K562 (cell line): ENCODE measurements around the gene PGLYRP4. TPM values are rescaled to one million over a fixed set of nuclear protein-coding genes. Genes with fewer than 3 reads are reported as not detected.

Experiments
- ATAC-seq: fragments of 200-7000 bp; cut with Tn5 transposase; 3 replicates; pipeline ENCODE4 v1.9.1; 2020; ENCODE audit warnings: moderate library complexity
- BruUV-seq: library from RNA; stranded (reverse); fragments of 400-500 nt; replicated peaks from 2 replicates; lab custom pipeline; 2021; lab: Mats Ljungman, UMichigan
- CTCF ChIA-PET: fragments of 300-600 bp; formaldehyde crosslinking; extraction: SDS; loops from one replicate; lab custom pipeline; 2021; ENCODE audit warnings: low intra/inter-chr PET ratio; lab: Yijun Ruan, JAX
- POLR2A ChIA-PET: fragments of 300-600, 350-650 bp; sonication (Branson Sonifier 250); formaldehyde crosslinking; extraction: SDS; loops from one replicate; lab custom pipeline; 2021; ENCODE audit warnings: antibody characterized with exemption, inconsistent platforms; lab: Yijun Ruan, JAX
- DNase-seq, 4 experiments: peaks; one replicate each; pipeline versions ENCODE4 v3.0.0 to v3.0.0-alpha.2; 2011 to 2018; ENCODE audit warnings: low spot score in 3 of 4, mixed read lengths in 3 of 4; ENCODE audit errors: extremely low read depth in 1 of 4
- FAIRE-seq: peaks from 2 replicates; lab custom pipeline; 2011; peaks lifted over from hg19 to GRCh38; lab: Jason Lieb, UNC
- H2AFZ ChIP-seq: 2 replicates; pipeline ENCODE4 v1.6.0; 2011; ENCODE audit warnings: low read depth, low read length, control low read depth, inconsistent platforms
- H3K27ac ChIP-seq: fragments of 200-600 bp; 3 replicates; pipeline ENCODE4 v1.8.0; 2011; ENCODE audit warnings: low read depth, mild to moderate bottlenecking, control low read depth, inconsistent platforms, low read length, moderate library complexity, mixed read lengths; ENCODE audit errors: extremely low read depth
- H3K27me3 ChIP-seq, 2 experiments: fragments of 300-600 bp in 1 of 2; 2 replicates in 1 of 2; 3 replicates in 1 of 2; pipeline versions ENCODE4 v1.6.0 to v1.8.0; 2011; ENCODE audit warnings: inconsistent platforms in 2 of 2, low read length in 2 of 2, mild to moderate bottlenecking in 1 of 2, mixed read lengths in 1 of 2, moderate library complexity in 1 of 2; ENCODE audit not compliant: control insufficient read depth in 2 of 2, insufficient read depth in 2 of 2
- H3K36me3 ChIP-seq: fragments of 300-600 bp; 3 replicates; pipeline ENCODE4 v1.8.0; 2011; ENCODE audit warnings: mild to moderate bottlenecking, low read length, inconsistent platforms; ENCODE audit not compliant: control insufficient read depth, insufficient read depth
- H3K4me1 ChIP-seq, 2 experiments: fragments of 200-600 bp in 1 of 2; replicated peaks in 1 of 2; 2 replicates in 1 of 2; 3 replicates in 1 of 2; pipeline versions ENCODE4 v1.5.1 to v1.8.0; 2011; ENCODE audit warnings: inconsistent platforms in 2 of 2, low read length in 2 of 2, mild to moderate bottlenecking in 1 of 2, mixed read lengths in 1 of 2, moderate library complexity in 1 of 2; ENCODE audit not compliant: control insufficient read depth in 2 of 2, insufficient read depth in 2 of 2
- H3K4me2 ChIP-seq: 2 replicates; pipeline ENCODE4 v1.6.1; 2011; ENCODE audit warnings: low read length, control low read depth, inconsistent platforms, mixed read lengths; ENCODE audit not compliant: insufficient read depth
- H3K4me3 ChIP-seq: fragments of 200-600 bp; sonication (generic), shearing (Covaris generic); 2 replicates; pipeline ENCODE4 v1.5.1; 2016; ENCODE audit warnings: control low read depth, inconsistent platforms
- H3K79me2 ChIP-seq: fragments of 200-600 bp; 3 replicates; pipeline ENCODE4 v1.8.0; 2011; ENCODE audit warnings: low read length, inconsistent platforms; ENCODE audit not compliant: control insufficient read depth, insufficient read depth
- H3K9ac ChIP-seq, 2 experiments: 2 replicates each; pipeline versions ENCODE4 v1.6.0 to v1.6.1; 2011; ENCODE audit warnings: low read depth in 2 of 2, low read length in 2 of 2, control low read depth in 1 of 2, inconsistent platforms in 1 of 2, mild to moderate bottlenecking in 1 of 2, mixed read lengths in 1 of 2; ENCODE audit not compliant: insufficient read depth in 1 of 2
- H3K9me1 ChIP-seq: one replicate; pipeline ENCODE4 v1.6.0; 2011; ENCODE audit warnings: inconsistent platforms, mild to moderate bottlenecking, low read length, moderate library complexity; ENCODE audit not compliant: control insufficient read depth, insufficient read depth
- H3K9me3 ChIP-seq: replicated peaks from 2 replicates; pipeline ENCODE4 v1.5.1; 2011; ENCODE audit warnings: low read depth, low read length, inconsistent platforms; ENCODE audit not compliant: control insufficient read depth, insufficient read depth
- H4K20me1 ChIP-seq: replicated peaks from 2 replicates; pipeline ENCODE4 v1.6.1; 2011; ENCODE audit warnings: low read length, inconsistent platforms, mixed read lengths; ENCODE audit not compliant: control insufficient read depth, insufficient read depth
- HNRNPK ChIP-seq: fragments of 200-400 bp; formaldehyde crosslinking; IDR thresholded peaks from one replicate; pipeline ENCODE4 v1.6.1; 2018; ENCODE audit warnings: mild to moderate bottlenecking, low read depth, low read length; ENCODE audit not compliant: poor library complexity, severe bottlenecking
- L3MBTL2 ChIP-seq: fragments of 450-650 bp; IDR thresholded peaks from 2 replicates; pipeline ENCODE4 v1.6.1; 2016; ENCODE audit warnings: mild to moderate bottlenecking, moderate library complexity
- NR2C1 ChIP-seq, 2 experiments: fragments of 450-650 bp; IDR thresholded peaks; 2 replicates each; pipeline ENCODE4 v1.6.1; 2017; ENCODE audit warnings: mild to moderate bottlenecking in 2 of 2, antibody characterized with exemption in 1 of 2, inconsistent platforms in 1 of 2, missing compliant biosample characterization in 1 of 2, missing genetic modification characterization in 1 of 2
- PML ChIP-seq: IDR thresholded peaks from 2 replicates; pipeline ENCODE4 v1.6.1; 2012; ENCODE audit warnings: low read length, inconsistent platforms
- POLR2H ChIP-seq: IDR thresholded peaks from 2 replicates; pipeline ENCODE4 v1.6.1; 2016; ENCODE audit warnings: missing genetic modification characterization, low read depth, mild to moderate bottlenecking, control low read depth, missing compliant biosample characterization, moderate library complexity
- TBP ChIP-seq: optimal IDR thresholded peaks from 2 replicates; pipeline ENCODE3; 2011; ENCODE audit warnings: low read depth, low read length, improper control_type of control experiment
- USF2 ChIP-seq: sonication (generic); formaldehyde crosslinking; IDR thresholded peaks from 2 replicates; pipeline ENCODE4 v1.5.0; 2020; ENCODE audit warnings: missing genetic modification reagents
- ZBTB12 ChIP-seq: fragments of 250-450 bp; sonication (Bioruptor Pico); IDR thresholded peaks from 2 replicates; pipeline ENCODE4 v1.4.0; 2020
- ZKSCAN1 ChIP-seq: fragments of 150-350 bp; IDR thresholded peaks from 2 replicates; pipeline ENCODE4 v1.6.1; 2016; ENCODE audit warnings: low read depth, low read length
- ZNF395 ChIP-seq: fragments of 200-800 bp; sonication (Bioruptor generic); IDR thresholded peaks from 2 replicates; pipeline ENCODE4 v1.6.1; 2017; ENCODE audit warnings: missing genetic modification characterization, missing compliant biosample characterization
- ZNF696 ChIP-seq: fragments of 250-450 bp; sonication (Bioruptor Pico); conservative IDR thresholded peaks from 2 replicates; pipeline ENCODE4 v1.4.0; 2020; ENCODE audit warnings: mild to moderate bottlenecking, moderate library complexity
- ZNF766 ChIP-seq: fragments of 200-800 bp; sonication (Bioruptor generic); conservative IDR thresholded peaks from 2 replicates; pipeline ENCODE4 v1.6.1; 2016; ENCODE audit warnings: missing genetic modification characterization, missing compliant biosample characterization
- WGBS: fragments of 100-300 bp; shearing (Covaris generic); methylation state at CpG from one replicate; pipeline ENCODE4 v1.1.6; 2016; ENCODE audit warnings: low coverage, mixed read lengths; ENCODE audit not compliant: insufficient coverage; ENCODE audit errors: missing lambda C conversion rate; 5-methylcytosine and 5-hydroxymethylcytosine counted together
- in situ Hi-C: fragments of 300-500 bp; cut with MboI; formaldehyde crosslinking; loops from 4 replicates; pipeline ENCODE4 v1.15.0; 2018; ENCODE audit warnings: inconsistent platforms, mixed read lengths
- intact Hi-C: fragments of 100-400 bp; cut with micrococcal nuclease; formaldehyde crosslinking; loops from 2 replicates; pipeline ENCODE4 v1.14.2; 2022
- polyA plus RNA-seq, 8 experiments: library from polyadenylated mRNA; depleted of rRNA in 4 of 8; stranded (reverse) in 5 of 8; unstranded in 3 of 8; fragments of >200 nt; fragmentation: Nextera tagmentation in 2 of 8; fragmentation: Illumina TruSeq in 1 of 8; extraction: Ambion mirVana in 2 of 8; extraction: Trizol in 1 of 8; gene quantifications; 2 replicates each; pipeline versions ENCODE4 v1.2.1 to v1.2.3, GENCODE V29; 2011 to 2014; ENCODE audit warnings: inconsistent platforms in 1 of 8, missing spikeins in 1 of 8
- total RNA-seq, 7 experiments: library from RNA; depleted of rRNA in 6 of 7; stranded (reverse); fragments of >200 nt in 6 of 7; fragmentation: Illumina TruSeq in 2 of 7; extraction: Trizol in 2 of 7; gene quantifications; 2 replicates each; pipeline versions ENCODE4 v1.2.1 to v1.2.3, GENCODE V29; 2011 to 2021; ENCODE audit warnings: low replicate concordance in 1 of 7

The PGLYRP4 gene
- total and polyA plus RNA-seq, 9 of the 15 experiments (the other 6 are each of a cell fraction or from before 2014, with no cell fraction given) = 0.06 to 0.13 (median 0.11) TPM; not detected in 6

GRCh38 chr1:153375511-153375910 is 26.9 kb upstream of the PGLYRP4 start, which contains the start of gene S100A12 (continued):
- no peak for TF ChIP-seq ZNF766 (CRISPR knock-in tag)
- TF ChIP-seq POLR2H (tag) = no peak
- no peak for TF ChIP-seq L3MBTL2

GRCh38 chr1:153374071-153374470 is 25.4 kb upstream of the PGLYRP4 start:
- Histone ChIP-seq H3K79me2 (no peaks in the 10 kb centered on the region), H3K36me3 (no peaks in the 10 kb centered on the region), H3K9me3 (no peaks in the 10 kb centered on the region), H3K4me3 (no peak overlapping the region), H3K9me1 (no peaks in the 10 kb centered on the region), H3K9ac (no peak overlapping the region), H2AFZ (no peak overlapping the region), H3K27ac (no peak overlapping the region), H3K27me3 (peaks cover 2 to 23% of the 10 kb centered on the region in 2 experiments; a peak in 3 of 5 replicates), H4K20me1 (no peaks in the 10 kb centered on the region), H3K4me2 (no peak overlapping the region), H3K4me1 (no peaks in the 10 kb centered on the region)
- 0% methylated on average over 1 of the region's 2 CpGs for WGBS
- ChIA-PET POLR2A (interaction anchor here (0.7 kb wide), 1 partner anchor 35 kb away, joined by 3 read pairs; no protein-coding TSS in a partner anchor), CTCF (no interaction called here)
- in situ Hi-C loops (no loop called here), intact Hi-C loops (no loop called here)
- no peak for ATAC-seq
- DNase-seq = no peak
- BruUV-seq = no TSS peak
- FAIRE-seq = no peak
- TF ChIP-seq ZBTB12 (CRISPR knock-in tag) (no peak), ZNF395 (no peak), ZNF766 (CRISPR knock-in tag) (no peak), PML (no peak), HNRNPK (no peak), USF2 (CRISPR knock-in tag) (no peak), ZKSCAN1 (no peak), ZNF696 (CRISPR knock-in tag) (no peak), TBP (no peak), NR2C1 (IDR thresholded peaks at IDR 0.05) (no peak), NR2C1 (tag; IDR thresholded peaks at IDR 0.05) (no peak)
